Measurements from ENCODE around the gene LRRC8D. TPM values are rescaled to one million over a fixed set of nuclear protein-coding genes. Genes with fewer than 3 reads are reported as not detected.

The LRRC8D gene
- total and polyA plus RNA-seq, 9 of the 15 experiments (the other 6 are each of a cell fraction or from before 2014, with no cell fraction given) = 3.4 to 53.9 (median 15.9) TPM

DNA sequence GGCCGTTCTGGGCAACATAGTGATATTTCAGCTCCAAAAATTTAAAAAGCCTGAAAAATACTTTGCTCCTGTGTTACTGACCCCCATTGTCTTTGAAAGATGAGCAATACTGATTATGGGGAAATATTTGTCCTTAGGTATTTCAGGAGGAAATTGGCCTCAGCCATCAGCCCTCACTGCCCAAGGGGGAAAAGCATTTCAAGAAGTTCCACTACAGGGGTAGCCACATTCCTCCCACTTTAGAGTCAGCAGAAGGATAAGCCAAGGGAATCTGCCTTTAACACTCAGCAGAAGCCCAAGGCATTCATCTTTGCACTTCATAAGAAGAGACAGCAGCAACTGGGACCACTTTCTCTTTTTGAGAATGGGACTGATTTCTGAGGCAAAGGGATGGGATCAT, 133.6 kb downstream of the LRRC8D start:
- Histone ChIP-seq H4K20me1 (replicated peaks; ENCODE audit: control insufficient read depth, insufficient read depth, low read length) (no peaks in the 10 kb centered on the region), H3K4me1 (replicated peaks in 1 of 2; ENCODE audit: control insufficient read depth in 2 of 2, insufficient read depth in 2 of 2, low read length in 2 of 2) (peaks cover 8 to 56% of the 10 kb centered on the region in 2 experiments; a peak in 4 of 5 replicates), H3K4me2 (ENCODE audit: insufficient read depth, low read length) (no peak overlapping the region), H2AFZ (ENCODE audit: low read depth, low read length) (peak overlapping the region; percentile 57), H3K9me3 (replicated peaks; ENCODE audit: control insufficient read depth, insufficient read depth, low read depth, low read length) (no peaks in the 10 kb centered on the region), H3K27me3 (ENCODE audit: control insufficient read depth in 2 of 2, insufficient read depth in 2 of 2, low read length in 2 of 2) (no peaks in the 10 kb centered on the region), H3K36me3 (ENCODE audit: control insufficient read depth, insufficient read depth, low read length) (no peaks in the 10 kb centered on the region), H3K9me1 (ENCODE audit: control insufficient read depth, insufficient read depth, low read length) (no peaks in the 10 kb centered on the region), H3K79me2 (ENCODE audit: control insufficient read depth, insufficient read depth, low read length) (no peaks in the 10 kb centered on the region), H3K9ac (ENCODE audit: insufficient read depth in 1 of 2, low read depth in 2 of 2, low read length in 2 of 2) (no peak overlapping the region), H3K4me3 (no peak overlapping the region), H3K27ac (ENCODE audit: extremely low read depth, low read depth, low read length) (no peak overlapping the region)
- BruUV-seq (replicated peaks) = no TSS peak
- in situ Hi-C loops (cut with MboI) (loop anchor here (5.0 kb wide), 1 partner anchor 147 kb away; no protein-coding TSS in a partner anchor), intact Hi-C loops (cut with micrococcal nuclease) (loop anchor here (5.0 kb wide), 2 partner anchors 82 to 472 kb away; no protein-coding TSS in a partner anchor)
- ChIA-PET POLR2A (interaction anchor here (0.7 to 1.0 kb wide), 2 partner anchors 18 to 29 kb away, joined by 3 read pairs; no protein-coding TSS in a partner anchor), CTCF (ENCODE audit: low intra/inter-chr PET ratio) (interaction anchor here (0.6 kb wide), 1 partner anchor 1167 kb away, joined by 3 read pairs; no protein-coding TSS in a partner anchor)
- no peak for DNase-seq (ENCODE audit: extremely low read depth in 1 of 4, low spot score in 3 of 4)
- TF ChIP-seq CBX1 (IDR thresholded peaks at IDR 0.05; ENCODE audit: low read depth) = no peak
- no peak for TF ChIP-seq TAL1 (IDR thresholded peaks at IDR 0.05)
- TF ChIP-seq, protein P1, sequence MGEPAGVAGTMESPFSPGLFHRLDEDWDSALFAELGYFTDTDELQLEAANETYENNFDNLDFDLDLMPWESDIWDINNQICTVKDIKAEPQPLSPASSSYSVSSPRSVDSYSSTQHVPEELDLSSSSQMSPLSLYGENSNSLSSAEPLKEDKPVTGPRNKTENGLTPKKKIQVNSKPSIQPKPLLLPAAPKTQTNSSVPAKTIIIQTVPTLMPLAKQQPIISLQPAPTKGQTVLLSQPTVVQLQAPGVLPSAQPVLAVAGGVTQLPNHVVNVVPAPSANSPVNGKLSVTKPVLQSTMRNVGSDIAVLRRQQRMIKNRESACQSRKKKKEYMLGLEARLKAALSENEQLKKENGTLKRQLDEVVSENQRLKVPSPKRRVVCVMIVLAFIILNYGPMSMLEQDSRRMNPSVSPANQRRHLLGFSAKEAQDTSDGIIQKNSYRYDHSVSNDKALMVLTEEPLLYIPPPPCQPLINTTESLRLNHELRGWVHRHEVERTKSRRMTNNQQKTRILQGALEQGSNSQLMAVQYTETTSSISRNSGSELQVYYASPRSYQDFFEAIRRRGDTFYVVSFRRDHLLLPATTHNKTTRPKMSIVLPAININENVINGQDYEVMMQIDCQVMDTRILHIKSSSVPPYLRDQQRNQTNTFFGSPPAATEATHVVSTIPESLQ (CRISPR knock-in tag; IDR thresholded peaks at IDR 0.05) = no peak
- no peak for TF ChIP-seq POLR2A (conservative IDR thresholded peaks at IDR 0.05)
- TF ChIP-seq KDM5B (IDR thresholded peaks at IDR 0.05; ENCODE audit: insufficient replicate concordance, low read depth, low read length) = no peak
- ATAC-seq = no peak
- 71% methylated on average over 1 of the region's 1 CpG for WGBS (ENCODE audit: insufficient coverage, low coverage, missing lambda C conversion rate)
- FAIRE-seq = no peak
